Caco-2 (cell line): ENCODE data around the gene MGMT. TPM values are rescaled to one million over a fixed set of nuclear protein-coding genes. Genes with fewer than 3 reads are reported as not detected.

Source experiments
- BruUV-seq: library from RNA; stranded (reverse); fragments of 400-500 nt; replicated peaks from 2 replicates; lab custom pipeline; 2021; lab: Mats Ljungman, UMichigan
- CTCF ChIA-PET: fragments of 300-600 bp; sonication (Branson Sonifier 250); formaldehyde crosslinking; loops from one replicate; lab custom pipeline; 2022; ENCODE audit warnings: antibody characterized with exemption; lab: Charles Lee
- POLR2A ChIA-PET: fragments of 300-600 bp; sonication (Branson Sonifier 250); formaldehyde crosslinking; loops from one replicate; lab custom pipeline; 2022; ENCODE audit warnings: antibody characterized with exemption; lab: Charles Lee
- DNase-seq, 2 experiments: peaks; one replicate each; pipeline versions ENCODE4 v3.0.0 to v3.0.0-alpha.2; 2020 to 2022
- H3K27me3 ChIP-seq: replicated peaks from 2 replicates; pipeline ENCODE4 v1.6.0; 2011; ENCODE audit warnings: low read length; ENCODE audit not compliant: control insufficient read depth, insufficient read depth
- H3K36me3 ChIP-seq: 2 replicates; pipeline ENCODE4 v1.5.1; 2011; ENCODE audit warnings: low read length; ENCODE audit not compliant: control insufficient read depth, insufficient read depth
- H3K4me1 ChIP-seq: fragments of 250-450 bp; sonication (Bioruptor Pico); 2 replicates; pipeline ENCODE4 v1.5.1; 2020; ENCODE audit warnings: mild to moderate bottlenecking
- H3K4me3 ChIP-seq: 2 replicates; pipeline ENCODE4 v1.5.1; 2011; ENCODE audit warnings: low read depth, mild to moderate bottlenecking, control low read depth, low read length
- H3K9me3 ChIP-seq: fragments of 250-450 bp; sonication (Bioruptor Pico); 2 replicates; pipeline ENCODE4 v1.5.1; 2020; ENCODE audit warnings: mild to moderate bottlenecking, moderate library complexity
- H3K27ac Mint-ChIP-seq: one replicate; pipeline ENCODE4 v1.8.0; 2022; ENCODE audit warnings: mixed read lengths; ENCODE audit not compliant: unreplicated experiment
- H3K27me3 Mint-ChIP-seq: one replicate; pipeline ENCODE4 v1.8.0; 2022; ENCODE audit warnings: mixed read lengths; ENCODE audit not compliant: insufficient read depth, unreplicated experiment
- H3K36me3 Mint-ChIP-seq: one replicate; pipeline ENCODE4 v1.8.0; 2022; ENCODE audit warnings: mild to moderate bottlenecking, mixed read lengths; ENCODE audit not compliant: insufficient read depth, unreplicated experiment
- H3K4me1 Mint-ChIP-seq: one replicate; pipeline ENCODE4 v1.8.0; 2022; ENCODE audit warnings: low read depth, mixed read lengths; ENCODE audit not compliant: unreplicated experiment
- H3K4me3 Mint-ChIP-seq: one replicate; pipeline ENCODE4 v1.8.0; 2022; ENCODE audit warnings: mild to moderate bottlenecking, moderate library complexity, mixed read lengths; ENCODE audit not compliant: unreplicated experiment
- H3K9me3 Mint-ChIP-seq: one replicate; pipeline ENCODE4 v1.8.0; 2022; ENCODE audit warnings: mixed read lengths; ENCODE audit not compliant: unreplicated experiment
- intact Hi-C: fragments of 100-400 bp; cut with micrococcal nuclease; formaldehyde crosslinking; loops from one replicate; pipeline ENCODE4 v1.10.0; 2022; ENCODE audit not compliant: unreplicated experiment
- total RNA-seq: library from RNA; stranded (reverse); gene quantifications from 2 replicates; pipeline ENCODE4 v1.2.3, GENCODE V29; 2022
- TF ChIP-seq, protein P1 (sequence below), 2 experiments: fragments of 200-600 bp in 1 of 2; IDR thresholded peaks; 1 replicate in 1 of 2; 2 replicates in 1 of 2; pipeline versions ENCODE4 v1.5.1 to v1.8.0; 2011 to 2022; ENCODE audit warnings: antibody characterized with exemption in 1 of 2, control low read depth in 1 of 2, inconsistent platforms in 1 of 2, low read depth in 1 of 2, low read length in 1 of 2, mild to moderate bottlenecking in 1 of 2, moderate library complexity in 1 of 2; ENCODE audit not compliant: insufficient read depth in 1 of 2, severe bottlenecking in 1 of 2, unreplicated experiment in 1 of 2

The MGMT gene
- total RNA-seq, 1 experiment from 2014 or later, result 57.0 TPM

DNA sequence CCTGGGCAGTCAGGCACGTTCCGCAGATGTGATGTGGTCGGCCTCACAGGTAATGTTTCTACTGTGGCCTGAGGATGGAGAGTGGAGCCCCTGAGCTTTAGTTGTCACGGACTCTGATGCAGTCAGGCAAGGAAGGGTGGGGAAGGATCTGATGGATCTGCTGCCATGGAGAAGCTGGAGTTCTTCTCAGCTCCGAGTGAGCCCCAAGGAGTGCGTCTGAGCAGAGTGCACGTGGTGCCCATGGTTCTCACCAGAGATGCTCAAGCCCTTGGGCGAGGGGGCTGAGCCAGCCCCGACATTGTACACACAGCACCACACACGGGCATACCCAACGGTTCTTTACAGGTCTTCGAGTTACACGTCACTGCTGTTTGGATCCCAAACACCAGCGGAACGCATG, 304.5 kb downstream of the MGMT start:
- H3K9me3 ChIP-seq, result no peaks in the 10 kb centered on the region
- TF ChIP-seq, protein P1, sequence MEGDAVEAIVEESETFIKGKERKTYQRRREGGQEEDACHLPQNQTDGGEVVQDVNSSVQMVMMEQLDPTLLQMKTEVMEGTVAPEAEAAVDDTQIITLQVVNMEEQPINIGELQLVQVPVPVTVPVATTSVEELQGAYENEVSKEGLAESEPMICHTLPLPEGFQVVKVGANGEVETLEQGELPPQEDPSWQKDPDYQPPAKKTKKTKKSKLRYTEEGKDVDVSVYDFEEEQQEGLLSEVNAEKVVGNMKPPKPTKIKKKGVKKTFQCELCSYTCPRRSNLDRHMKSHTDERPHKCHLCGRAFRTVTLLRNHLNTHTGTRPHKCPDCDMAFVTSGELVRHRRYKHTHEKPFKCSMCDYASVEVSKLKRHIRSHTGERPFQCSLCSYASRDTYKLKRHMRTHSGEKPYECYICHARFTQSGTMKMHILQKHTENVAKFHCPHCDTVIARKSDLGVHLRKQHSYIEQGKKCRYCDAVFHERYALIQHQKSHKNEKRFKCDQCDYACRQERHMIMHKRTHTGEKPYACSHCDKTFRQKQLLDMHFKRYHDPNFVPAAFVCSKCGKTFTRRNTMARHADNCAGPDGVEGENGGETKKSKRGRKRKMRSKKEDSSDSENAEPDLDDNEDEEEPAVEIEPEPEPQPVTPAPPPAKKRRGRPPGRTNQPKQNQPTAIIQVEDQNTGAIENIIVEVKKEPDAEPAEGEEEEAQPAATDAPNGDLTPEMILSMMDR (IDR thresholded peaks at IDR 0.05; ENCODE audit: insufficient read depth in 1 of 2, low read depth in 1 of 2, low read length in 1 of 2, severe bottlenecking in 1 of 2, unreplicated experiment in 1 of 2), result no peak
- intact Hi-C loops, result no loop called here
- peak in 1 of 2 experiments; percentile 22 for DNase-seq
- no peaks in the 10 kb centered on the region for H3K27me3 Mint-ChIP-seq
- POLR2A ChIA-PET, result no interaction called here
- H3K27me3 ChIP-seq, result no peaks in the 10 kb centered on the region
- no peak overlapping the region for H3K27ac Mint-ChIP-seq
- H3K36me3 ChIP-seq, result no peaks in the 10 kb centered on the region
- no peaks in the 10 kb centered on the region for H3K4me1 ChIP-seq
- BruUV-seq, result no TSS peak
- H3K4me3 Mint-ChIP-seq, result no peak overlapping the region
- no peaks in the 10 kb centered on the region for H3K9me3 Mint-ChIP-seq
- CTCF ChIA-PET, result no interaction called here
- H3K36me3 Mint-ChIP-seq, result peaks cover 12% of the 10 kb centered on the region
- no peak overlapping the region for H3K4me3 ChIP-seq
- no peaks in the 10 kb centered on the region for H3K4me1 Mint-ChIP-seq

DNA sequence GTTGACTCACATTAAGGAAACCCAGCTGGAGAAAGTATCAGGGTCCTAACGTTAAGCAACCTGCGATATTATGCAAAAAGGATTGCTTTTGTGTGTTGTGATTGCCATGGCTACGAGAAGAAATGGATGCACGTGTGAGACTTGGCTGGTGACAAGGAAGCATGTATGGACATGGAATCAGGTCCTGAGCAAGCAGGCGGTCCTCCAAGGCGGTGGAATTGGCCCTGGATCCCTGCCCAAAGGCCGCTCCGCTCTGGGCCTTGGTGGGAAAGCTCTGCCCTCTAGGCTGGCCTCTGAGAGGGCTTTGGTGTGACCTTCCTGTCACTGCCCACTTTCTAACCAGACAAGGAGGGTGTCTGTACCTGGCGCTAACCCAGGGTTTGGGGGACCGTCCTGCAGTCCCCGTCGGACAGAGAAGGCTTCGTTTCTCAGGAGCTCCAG, 305.0 kb downstream of the MGMT start:
- DNase-seq, result peak in 1 of 2 experiments; percentile 17
- no TSS peak for BruUV-seq

GRCh38 chr10:129772468-129773358, 305.7 kb downstream of the MGMT start:
- ChIA-PET POLR2A (no interaction called here), CTCF (no interaction called here)
- Mint-ChIP-seq H3K4me1 (no peaks in the 10 kb centered on the region), H3K9me3 (no peaks in the 10 kb centered on the region), H3K27me3 (no peaks in the 10 kb centered on the region), H3K4me3 (no peak overlapping the region), H3K36me3 (peaks cover 20% of the 10 kb centered on the region), H3K27ac (no peak overlapping the region)
- peak in 1 of 2 experiments; percentile 15 for DNase-seq
- no peaks in the 10 kb centered on the region for H3K9me3 ChIP-seq
- BruUV-seq, result no TSS peak
- no peaks in the 10 kb centered on the region for H3K27me3 ChIP-seq
- H3K36me3 ChIP-seq, result no peaks in the 10 kb centered on the region
- H3K4me1 ChIP-seq, result no peaks in the 10 kb centered on the region
- TF ChIP-seq, protein P1 (IDR thresholded peaks at IDR 0.05; ENCODE audit: insufficient read depth in 1 of 2, low read depth in 1 of 2, low read length in 1 of 2, severe bottlenecking in 1 of 2, unreplicated experiment in 1 of 2), result no peak
- H3K4me3 ChIP-seq, result no peak overlapping the region
- intact Hi-C loops, result no loop called here

More for the DNA sequence above, 305.0 kb downstream of the MGMT start:
- Mint-ChIP-seq H3K4me1 (no peaks in the 10 kb centered on the region), H3K9me3 (no peaks in the 10 kb centered on the region), H3K27me3 (no peaks in the 10 kb centered on the region), H3K27ac (no peak overlapping the region), H3K4me3 (no peak overlapping the region), H3K36me3 (peaks cover 13% of the 10 kb centered on the region)
- POLR2A ChIA-PET, result no interaction called here
- intact Hi-C loops, result no loop called here
- Histone ChIP-seq H3K27me3 (no peaks in the 10 kb centered on the region), H3K4me3 (no peak overlapping the region), H3K4me1 (no peaks in the 10 kb centered on the region), H3K36me3 (no peaks in the 10 kb centered on the region), H3K9me3 (no peaks in the 10 kb centered on the region)
- TF ChIP-seq, protein P1 (IDR thresholded peaks at IDR 0.05; ENCODE audit: insufficient read depth in 1 of 2, low read depth in 1 of 2, low read length in 1 of 2, severe bottlenecking in 1 of 2, unreplicated experiment in 1 of 2), result no peak
- CTCF ChIA-PET, result no interaction called here
